IMR-90 (cell line): ENCODE results near the gene MINDY1. TPM values are rescaled to one million over a fixed set of nuclear protein-coding genes. Genes with fewer than 3 reads are reported as not detected.

ENCODE experiments used
- ATAC-seq: fragments of 200-7000 bp; cut with Tn5 transposase; 2 replicates; pipeline ENCODE4 v1.9.1; 2020; ENCODE audit warnings: low read depth, mild to moderate bottlenecking, moderate library complexity
- BruUV-seq: library from RNA; stranded (reverse); fragments of 400-500 nt; replicated peaks from 2 replicates; lab custom pipeline; 2021; lab: Mats Ljungman, UMichigan
- CTCF ChIA-PET: fragments of 300-600 bp; formaldehyde crosslinking; extraction: SDS; loops from one replicate; lab custom pipeline; 2021; ENCODE audit warnings: antibody characterized with exemption; lab: Yijun Ruan, JAX
- POLR2A ChIA-PET: fragments of 300-600 bp; sonication (Branson Sonifier 250); formaldehyde crosslinking; loops from one replicate; lab custom pipeline; 2022; ENCODE audit warnings: antibody characterized with exemption; ENCODE audit not compliant: unreplicated experiment; lab: Charles Lee
- DNase-seq: peaks from one replicate; pipeline ENCODE4 v3.0.0; 2013
- H2AFZ ChIP-seq: replicated peaks from 2 replicates; pipeline ENCODE3; 2013; ENCODE audit warnings: low read length, mild to moderate bottlenecking; ENCODE audit not compliant: poor library complexity
- H2AK5ac ChIP-seq: 2 replicates; pipeline ENCODE4 v1.6.1; 2013; ENCODE audit warnings: low read depth, low read length, inconsistent platforms
- H2AK9ac ChIP-seq: replicated peaks from 2 replicates; pipeline ENCODE3; 2013; ENCODE audit warnings: mild to moderate bottlenecking, low read depth, low read length, moderate library complexity; ENCODE audit not compliant: poor library complexity
- H2BK120ac ChIP-seq: 2 replicates; pipeline ENCODE4 v1.6.1; 2013; ENCODE audit warnings: low read depth, low read length, inconsistent platforms
- H2BK15ac ChIP-seq: 3 replicates; pipeline ENCODE4 v1.6.1; 2013; ENCODE audit warnings: low read depth, low read length, inconsistent platforms
- H2BK20ac ChIP-seq: 2 replicates; pipeline ENCODE4 v1.6.1; 2013; ENCODE audit warnings: low read depth, mild to moderate bottlenecking, inconsistent platforms, low read length, moderate library complexity
- H2BK5ac ChIP-seq: 2 replicates; pipeline ENCODE4 v1.6.1; 2013; ENCODE audit warnings: mild to moderate bottlenecking, low read depth, low read length, inconsistent platforms; ENCODE audit not compliant: poor library complexity, severe bottlenecking
- H3K14ac ChIP-seq: replicated peaks from 2 replicates; pipeline ENCODE4 v1.6.1; 2013; ENCODE audit warnings: low read depth, low read length, inconsistent platforms
- H3K18ac ChIP-seq: 2 replicates; pipeline ENCODE4 v1.6.1; 2013; ENCODE audit warnings: low read depth, low read length, control low read depth
- H3K23ac ChIP-seq: 2 replicates; pipeline ENCODE4 v1.6.1; 2013; ENCODE audit warnings: low read depth, low read length, inconsistent platforms
- H3K27ac ChIP-seq: 2 replicates; pipeline ENCODE4 v1.5.1; 2013; ENCODE audit warnings: mild to moderate bottlenecking, control low read depth, low read length; ENCODE audit not compliant: insufficient read depth
- H3K27me3 ChIP-seq: 2 replicates; pipeline ENCODE4 v1.6.1; 2013; ENCODE audit warnings: low read length; ENCODE audit not compliant: control insufficient read depth, insufficient read depth
- H3K36me3 ChIP-seq: 2 replicates; pipeline ENCODE4 v1.6.1; 2013; ENCODE audit warnings: low read length, mixed read lengths; ENCODE audit not compliant: control insufficient read depth, insufficient read depth
- H3K4ac ChIP-seq: 2 replicates; pipeline ENCODE4 v1.6.1; 2013; ENCODE audit warnings: low read depth, low read length, inconsistent platforms
- H3K4me1 ChIP-seq: 2 replicates; pipeline ENCODE4 v1.6.1; 2013; ENCODE audit warnings: low read length, mixed read lengths; ENCODE audit not compliant: control insufficient read depth, insufficient read depth
- H3K4me2 ChIP-seq: 2 replicates; pipeline ENCODE4 v1.6.1; 2013; ENCODE audit warnings: low read depth, mild to moderate bottlenecking, control low read depth, low read length, moderate library complexity
- H3K4me3 ChIP-seq: 2 replicates; pipeline ENCODE4 v1.5.1; 2013; ENCODE audit warnings: low read depth, mild to moderate bottlenecking, control low read depth, low read length, moderate library complexity; ENCODE audit not compliant: insufficient read depth
- H3K56ac ChIP-seq: 2 replicates; pipeline ENCODE4 v1.6.1; 2013; ENCODE audit warnings: low read length, inconsistent platforms; ENCODE audit not compliant: insufficient read depth; ENCODE audit errors: extremely low read depth
- H3K79me1 ChIP-seq, 2 experiments: 2 replicates each; pipeline ENCODE4 v1.6.1; 2013; ENCODE audit warnings: low read length in 2 of 2, inconsistent platforms in 1 of 2, low read depth in 1 of 2
- H3K9ac ChIP-seq: 2 replicates; pipeline ENCODE4 v1.6.1; 2013; ENCODE audit warnings: low read depth, low read length, control low read depth
- H3K9me1 ChIP-seq: 2 replicates; pipeline ENCODE4 v1.6.1; 2013; ENCODE audit warnings: low read length, inconsistent platforms; ENCODE audit not compliant: insufficient read depth
- H3K9me3 ChIP-seq: 2 replicates; pipeline ENCODE4 v1.6.1; 2013; ENCODE audit warnings: low read length; ENCODE audit not compliant: control insufficient read depth, insufficient read depth
- H4K20me1 ChIP-seq: 2 replicates; pipeline ENCODE4 v1.6.1; 2013; ENCODE audit warnings: low read length, inconsistent platforms; ENCODE audit not compliant: insufficient read depth
- H4K5ac ChIP-seq: 2 replicates; pipeline ENCODE4 v1.6.1; 2013; ENCODE audit warnings: mild to moderate bottlenecking, low read depth, low read length, control low read depth
- H4K8ac ChIP-seq, 2 experiments: 2 replicates each; pipeline ENCODE4 v1.6.1; 2013; ENCODE audit warnings: low read depth in 2 of 2, low read length in 2 of 2, control low read depth in 1 of 2, inconsistent platforms in 1 of 2
- H4K91ac ChIP-seq: 2 replicates; pipeline ENCODE4 v1.6.1; 2013; ENCODE audit warnings: low read depth, low read length, inconsistent platforms; ENCODE audit not compliant: insufficient read depth
- CTCF ChIP-seq: conservative IDR thresholded peaks from 2 replicates; pipeline ENCODE4 v1.5.1; 2012; ENCODE audit warnings: mild to moderate bottlenecking, low read depth, low read length, improper control_type of control experiment
- POLR2A ChIP-seq: IDR thresholded peaks from 2 replicates; pipeline ENCODE4 v1.6.1; 2012; ENCODE audit warnings: mild to moderate bottlenecking, low read depth, low read length
- SMC3 ChIP-seq: fragments of 150-350 bp; IDR thresholded peaks from 2 replicates; pipeline ENCODE4 v1.6.1; 2016; ENCODE audit warnings: low read depth, mild to moderate bottlenecking, antibody characterized with exemption, low read length, moderate library complexity
- USF2 ChIP-seq: fragments of 150-350 bp; IDR thresholded peaks from 2 replicates; pipeline ENCODE4 v1.6.1; 2017; ENCODE audit warnings: mild to moderate bottlenecking, antibody characterized with exemption, low read length, low read depth
- WGBS, 2 experiments: methylation state at CpG; one replicate each; pipeline versions ENCODE4 v1.1.5 to v1.1.7; 2013; ENCODE audit warnings: missing lambda C conversion rate in 2 of 2; ENCODE audit not compliant: insufficient read length in 1 of 2; ENCODE audit errors: extremely low coverage in 2 of 2; 5-methylcytosine and 5-hydroxymethylcytosine counted together
- dilution Hi-C: fragments of 300-500 bp; cut with HindIII; formaldehyde crosslinking; loops from one replicate; pipeline ENCODE4 v1.14.3; 2018; ENCODE audit warnings: low sequenced_read_pairs; ENCODE audit not compliant: unreplicated experiment
- in situ Hi-C: fragments of 300-500 bp; cut with MboI; formaldehyde crosslinking; loops from 3 replicates; pipeline ENCODE4 v1.14.3; 2019; ENCODE audit warnings: low sequenced_read_pairs, inconsistent platforms, mixed read lengths
- intact Hi-C: fragments of 100-400 bp; cut with micrococcal nuclease; formaldehyde crosslinking; loops from 2 replicates; pipeline ENCODE4 v1.10.0; 2022
- polyA plus RNA-seq, 3 experiments: library from polyadenylated mRNA; depleted of rRNA; stranded (reverse); fragments of >200 nt; gene quantifications; 2 replicates each; pipeline ENCODE4 v1.2.3, GENCODE V29; 2012; ENCODE audit warnings: low replicate concordance in 1 of 3
- total RNA-seq: library from RNA; depleted of rRNA; stranded (reverse); fragments of >200 nt; gene quantifications from 2 replicates; pipeline ENCODE4 v1.2.3, GENCODE V29; 2012

Gene MINDY1
- total and polyA plus RNA-seq, 2 of the 4 experiments (the other 2 are of a cell fraction), result 6.6 to 7.3 TPM

GRCh38 chr1:150967936-150968335 is 38.8 kb downstream of the MINDY1 start:
- no peak overlapping the region for H3K4ac ChIP-seq
- WGBS, 2 experiments, result 98% methylated on average over 9 of the region's 13 CpGs; no CpG with 5 or more reads in 1 of the 2 experiments
- H3K79me1 ChIP-seq, result peaks cover 30 to 78% of the 10 kb centered on the region in 2 experiments
- no peaks in the 10 kb centered on the region for H3K9me3 ChIP-seq
- peaks cover 55% of the 10 kb centered on the region for H3K36me3 ChIP-seq
- H2AK9ac ChIP-seq, result no peak overlapping the region
- no peak overlapping the region for H4K91ac ChIP-seq
- DNase-seq (no peak), ATAC-seq (no peak)
- peaks cover 26% of the 10 kb centered on the region for H3K4me1 ChIP-seq
- H3K56ac ChIP-seq, result no peak overlapping the region
- TF ChIP-seq CTCF (no peak), SMC3 (no peak), POLR2A (no peak), USF2 (no peak)
- no peak overlapping the region for H4K5ac ChIP-seq
- no peak overlapping the region for H2BK5ac ChIP-seq
- no peak overlapping the region for H4K8ac ChIP-seq
- peaks cover 71% of the 10 kb centered on the region for H4K20me1 ChIP-seq
- no peak overlapping the region for H3K23ac ChIP-seq
- H2AK5ac ChIP-seq, result no peak overlapping the region
- intact Hi-C loops (no loop called here), in situ Hi-C loops (no loop called here), dilution Hi-C loops (no loop called here)
- no peak overlapping the region for H3K14ac ChIP-seq
- no peak overlapping the region for H3K4me3 ChIP-seq
- no peak overlapping the region for H2BK20ac ChIP-seq
- peaks cover 38% of the 10 kb centered on the region for H3K9me1 ChIP-seq
- ChIA-PET POLR2A (interaction anchor here (0.6 kb wide), 1 partner anchor 370 kb away, joined by 3 read pairs; no protein-coding TSS in a partner anchor), CTCF (no interaction called here)
- no peak overlapping the region for H3K27ac ChIP-seq
- H3K9ac ChIP-seq, result no peak overlapping the region
- H3K4me2 ChIP-seq, result no peak overlapping the region
- no TSS peak for BruUV-seq
- H2BK120ac ChIP-seq, result no peak overlapping the region
- H2AFZ ChIP-seq, result no peak overlapping the region
- H3K27me3 ChIP-seq, result no peaks in the 10 kb centered on the region
- no peak overlapping the region for H3K18ac ChIP-seq
- H2BK15ac ChIP-seq, result no peak overlapping the region
